Stimulated activated naive B cell treated with anti-CD40 and anti-IgM and Interleukin-4, amounts not matched to agents 10 μg/mL and 1 μg/mL and 100 μg/mL, for 72 hours (primary cell): ENCODE data around the gene PHF13.

Experiments used
- ATAC-seq, 2 donors: fragments of 150-1000 bp; cut with Tn5 transposase; replicated peaks; 2 replicates each; pipeline ENCODE4 v1.10.0; 2021; ENCODE audit warnings: moderate library complexity in 1 of 2
- DNase-seq: peaks from one replicate; pipeline ENCODE4 v3.0.0; 2021
- H3K27ac Mint-ChIP-seq: one replicate; pipeline ENCODE4 v1.8.0; 2022; ENCODE audit warnings: mild to moderate bottlenecking, mixed read lengths
- H3K27me3 Mint-ChIP-seq, 2 donors: one replicate each; pipeline ENCODE4 v1.8.0; 2022; ENCODE audit warnings: mixed read lengths in 2 of 2
- H3K36me3 Mint-ChIP-seq, 2 donors: one replicate each; pipeline ENCODE4 v1.8.0; 2022; ENCODE audit warnings: mixed read lengths in 2 of 2, mild to moderate bottlenecking in 1 of 2
- H3K4me1 Mint-ChIP-seq, 2 donors: one replicate each; pipeline ENCODE4 v1.8.0; 2022; ENCODE audit warnings: mixed read lengths in 2 of 2, mild to moderate bottlenecking in 1 of 2
- H3K4me3 Mint-ChIP-seq, 2 donors: one replicate each; pipeline ENCODE4 v1.8.0; 2022; ENCODE audit warnings: mild to moderate bottlenecking in 2 of 2, mixed read lengths in 2 of 2, moderate library complexity in 1 of 2
- H3K9me3 Mint-ChIP-seq, 2 donors: one replicate each; pipeline ENCODE4 v1.8.0; 2022; ENCODE audit warnings: mixed read lengths in 2 of 2, mild to moderate bottlenecking in 1 of 2

The PHF13 gene

GRCh38 chr1:6602669-6603237 is 10.8 kb upstream of the PHF13 start, which contains the start of gene KLHL21:
Gene KLHL21, minus strand, starts transcription at chr1:6602869. Its CDS starts 52 bp downstream, at chr1:6602817.
- Mint-ChIP-seq H3K27me3 (no peaks in the 10 kb centered on the region), H3K9me3 (no peaks in the 10 kb centered on the region), H3K27ac (peak within 1 kb of the TSS; percentile 96), H3K36me3 (peaks cover 2 to 20% of the 10 kb centered on the region in 2 donors), H3K4me3 (peak within 1 kb of the TSS; percentile 91 to 93), H3K4me1 (peaks cover 24 to 43% of the 10 kb centered on the region in 2 donors)
- DNase-seq = peak; percentile 86
- ATAC-seq = peak; percentile 67 to 77

- Mint-ChIP-seq H3K4me1 (peaks cover 21 to 42% of the 10 kb centered on the region in 2 donors), H3K36me3 (peaks cover 2 to 17% of the 10 kb centered on the region in 2 donors), H3K27me3 (no peaks in the 10 kb centered on the region), H3K27ac (peak overlapping the region; percentile 96), H3K4me3 (peak overlapping the region; percentile 82 to 87), H3K9me3 (no peaks in the 10 kb centered on the region)
- DNase-seq = peak; percentile 59
- ATAC-seq = peak; percentile 45 to 47
Observed at GRCh38 chr1:6603238-6603914, 10.2 kb upstream of the PHF13 start.

- Mint-ChIP-seq H3K27me3 (no peaks in the 10 kb centered on the region), H3K27ac (peak overlapping the region; percentile 96), H3K36me3 (peaks cover 2 to 12% of the 10 kb centered on the region in 2 donors), H3K4me3 (peak overlapping the region; percentile 82 to 87), H3K4me1 (peaks cover 20 to 36% of the 10 kb centered on the region in 2 donors), H3K9me3 (no peaks in the 10 kb centered on the region)
- ATAC-seq = no peak
- no peak for DNase-seq
Observed at GRCh38 chr1:6603915-6604558, 9.5 kb upstream of the PHF13 start.

- Mint-ChIP-seq H3K36me3 (no peaks in the 10 kb centered on the region), H3K27me3 (no peaks in the 10 kb centered on the region), H3K9me3 (no peaks in the 10 kb centered on the region), H3K27ac (peak overlapping the region; percentile 89), H3K4me1 (peaks cover 12 to 24% of the 10 kb centered on the region in 2 donors), H3K4me3 (peak overlapping the region; percentile 85 to 86)
- DNase-seq = peak; percentile 18
- peak; percentile 45 to 53 for ATAC-seq
Observed at GRCh38 chr1:6612641-6613360, 730 bp upstream of the PHF13 start.

- Mint-ChIP-seq H3K9me3 (no peaks in the 10 kb centered on the region), H3K27ac (no peak overlapping the region), H3K36me3 (peaks cover 2 to 4% of the 10 kb centered on the region in 2 donors), H3K27me3 (no peaks in the 10 kb centered on the region), H3K4me3 (peak overlapping the region; percentile 85 to 86), H3K4me1 (peaks cover 12 to 29% of the 10 kb centered on the region in 2 donors)
- DNase-seq = peak; percentile 32
- ATAC-seq = peak; percentile 1 to 5
Observed at GRCh38 chr1:6614019-6614928, 743 bp downstream of the PHF13 start.

- H3K36me3 Mint-ChIP-seq = peaks cover 9% of the 10 kb centered on the region in 2 donors
- DNase-seq = no peak
- H3K4me1 Mint-ChIP-seq = peaks cover 12 to 29% of the 10 kb centered on the region in 2 donors
- H3K4me3 Mint-ChIP-seq = peak overlapping the region; percentile 52 to 86
- H3K27me3 Mint-ChIP-seq = no peaks in the 10 kb centered on the region
- H3K9me3 Mint-ChIP-seq = no peaks in the 10 kb centered on the region
- H3K27ac Mint-ChIP-seq = peak overlapping the region; percentile 25
- no peak for ATAC-seq
Observed at GRCh38 chr1:6614929-6615785, 1.6 kb downstream of the PHF13 start.

GRCh38 chr1:6619045-6619444 is 5.5 kb downstream of the PHF13 start:
- peaks cover 7 to 21% of the 10 kb centered on the region in 2 donors for H3K4me1 Mint-ChIP-seq

GRCh38 chr1:6621429-6622391 is 8.2 kb downstream of the PHF13 start:
- DNase-seq (no peak), ATAC-seq (no peak)
- H3K27ac Mint-ChIP-seq = no peak overlapping the region
- H3K36me3 Mint-ChIP-seq = peaks cover 18 to 26% of the 10 kb centered on the region in 2 donors
- no peaks in the 10 kb centered on the region for H3K27me3 Mint-ChIP-seq
- no peak overlapping the region for H3K4me3 Mint-ChIP-seq
- no peaks in the 10 kb centered on the region for H3K9me3 Mint-ChIP-seq
- H3K4me1 Mint-ChIP-seq = peaks cover 9 to 24% of the 10 kb centered on the region in 2 donors

More at GRCh38 chr1:6619045-6619444, 5.5 kb downstream of the PHF13 start:
- no peak for DNase-seq
- Mint-ChIP-seq H3K27ac (no peak overlapping the region), H3K27me3 (no peaks in the 10 kb centered on the region), H3K9me3 (no peaks in the 10 kb centered on the region), H3K36me3 (peaks cover 17 to 23% of the 10 kb centered on the region in 2 donors), H3K4me3 (no peak overlapping the region)
- ATAC-seq = no peak

GRCh38 chr1:6622396-6623152 is 9.0 kb downstream of the PHF13 start:
- no peaks in the 10 kb centered on the region for H3K9me3 Mint-ChIP-seq
- no peak for ATAC-seq
- peaks cover 14 to 32% of the 10 kb centered on the region in 2 donors for H3K4me1 Mint-ChIP-seq
- H3K27me3 Mint-ChIP-seq = no peaks in the 10 kb centered on the region
- H3K36me3 Mint-ChIP-seq = peaks cover 24 to 34% of the 10 kb centered on the region in 2 donors
- no peak overlapping the region for H3K4me3 Mint-ChIP-seq
- no peak for DNase-seq
- no peak overlapping the region for H3K27ac Mint-ChIP-seq

- Mint-ChIP-seq H3K27ac (no peak overlapping the region), H3K36me3 (peaks cover 31 to 40% of the 10 kb centered on the region in 2 donors), H3K9me3 (no peaks in the 10 kb centered on the region), H3K27me3 (no peaks in the 10 kb centered on the region), H3K4me1 (peaks cover 19 to 37% of the 10 kb centered on the region in 2 donors), H3K4me3 (no peak overlapping the region)
- ATAC-seq = no peak
- no peak for DNase-seq
Observed at GRCh38 chr1:6623269-6623965, 9.9 kb downstream of the PHF13 start.
